Loucy (cell line): ENCODE data around the gene ZNRF2.
"Not testable (repeated sequence)": the region's sequence is repeated elsewhere in the genome, so short reads cannot be mapped to it uniquely, and the experiment has no call there.

Experiments
- EZH2phosphoT487 ChIP-seq: fragments of 200-600 bp; IDR thresholded peaks from 2 replicates; pipeline ENCODE4 v1.6.1; 2018; ENCODE audit warnings: antibody characterized with exemption, mild to moderate bottlenecking, moderate library complexity, borderline replicate concordance
- TF ChIP-seq, protein P1 (sequence below): fragments of 200-600 bp; sonication (generic); conservative IDR thresholded peaks from 2 replicates; pipeline ENCODE4 v1.5.1; 2014; ENCODE audit warnings: mild to moderate bottlenecking, antibody characterized with exemption, low read length

DNA sequence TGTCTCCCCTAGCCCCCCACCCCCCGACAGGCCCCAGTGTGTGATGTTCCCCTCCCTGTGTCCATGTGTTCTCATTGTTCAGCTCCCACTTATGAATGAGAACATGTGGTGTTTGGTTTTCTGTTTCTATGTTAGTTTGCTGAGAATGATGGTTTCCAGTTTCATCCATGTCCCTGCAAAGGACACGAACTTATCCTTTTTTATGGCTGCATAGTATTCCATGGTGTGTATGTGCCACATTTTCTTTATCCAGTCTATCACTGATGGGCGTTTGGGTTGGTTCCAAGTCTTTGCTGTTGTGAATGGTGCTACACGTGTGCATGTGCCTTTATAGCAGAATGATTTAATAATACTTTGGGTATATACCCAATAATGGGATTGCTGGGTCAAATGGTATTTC is 96.4 kb downstream of the ZNRF2 start:
- TF ChIP-seq, protein P1, sequence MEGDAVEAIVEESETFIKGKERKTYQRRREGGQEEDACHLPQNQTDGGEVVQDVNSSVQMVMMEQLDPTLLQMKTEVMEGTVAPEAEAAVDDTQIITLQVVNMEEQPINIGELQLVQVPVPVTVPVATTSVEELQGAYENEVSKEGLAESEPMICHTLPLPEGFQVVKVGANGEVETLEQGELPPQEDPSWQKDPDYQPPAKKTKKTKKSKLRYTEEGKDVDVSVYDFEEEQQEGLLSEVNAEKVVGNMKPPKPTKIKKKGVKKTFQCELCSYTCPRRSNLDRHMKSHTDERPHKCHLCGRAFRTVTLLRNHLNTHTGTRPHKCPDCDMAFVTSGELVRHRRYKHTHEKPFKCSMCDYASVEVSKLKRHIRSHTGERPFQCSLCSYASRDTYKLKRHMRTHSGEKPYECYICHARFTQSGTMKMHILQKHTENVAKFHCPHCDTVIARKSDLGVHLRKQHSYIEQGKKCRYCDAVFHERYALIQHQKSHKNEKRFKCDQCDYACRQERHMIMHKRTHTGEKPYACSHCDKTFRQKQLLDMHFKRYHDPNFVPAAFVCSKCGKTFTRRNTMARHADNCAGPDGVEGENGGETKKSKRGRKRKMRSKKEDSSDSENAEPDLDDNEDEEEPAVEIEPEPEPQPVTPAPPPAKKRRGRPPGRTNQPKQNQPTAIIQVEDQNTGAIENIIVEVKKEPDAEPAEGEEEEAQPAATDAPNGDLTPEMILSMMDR: not testable (repeated sequence)
- not testable (repeated sequence) for TF ChIP-seq EZH2phosphoT487
